HG03460 (cell line): ENCODE measurements around the gene KCNK7.

Experiments used
- ATAC-seq: cut with Tn5 transposase; IDR thresholded peaks from one replicate; pipeline ENCODE4 v1.9.1; 2021; ENCODE audit not compliant: unreplicated experiment

The KCNK7 gene

GRCh38 chr11:65627202-65627601 is 31.6 kb upstream of the KCNK7 start:
- ATAC-seq, result no peak

- no peak for ATAC-seq
Measured at GRCh38 chr11:65625628-65626342, 30.2 kb upstream of the KCNK7 start.

DNA sequence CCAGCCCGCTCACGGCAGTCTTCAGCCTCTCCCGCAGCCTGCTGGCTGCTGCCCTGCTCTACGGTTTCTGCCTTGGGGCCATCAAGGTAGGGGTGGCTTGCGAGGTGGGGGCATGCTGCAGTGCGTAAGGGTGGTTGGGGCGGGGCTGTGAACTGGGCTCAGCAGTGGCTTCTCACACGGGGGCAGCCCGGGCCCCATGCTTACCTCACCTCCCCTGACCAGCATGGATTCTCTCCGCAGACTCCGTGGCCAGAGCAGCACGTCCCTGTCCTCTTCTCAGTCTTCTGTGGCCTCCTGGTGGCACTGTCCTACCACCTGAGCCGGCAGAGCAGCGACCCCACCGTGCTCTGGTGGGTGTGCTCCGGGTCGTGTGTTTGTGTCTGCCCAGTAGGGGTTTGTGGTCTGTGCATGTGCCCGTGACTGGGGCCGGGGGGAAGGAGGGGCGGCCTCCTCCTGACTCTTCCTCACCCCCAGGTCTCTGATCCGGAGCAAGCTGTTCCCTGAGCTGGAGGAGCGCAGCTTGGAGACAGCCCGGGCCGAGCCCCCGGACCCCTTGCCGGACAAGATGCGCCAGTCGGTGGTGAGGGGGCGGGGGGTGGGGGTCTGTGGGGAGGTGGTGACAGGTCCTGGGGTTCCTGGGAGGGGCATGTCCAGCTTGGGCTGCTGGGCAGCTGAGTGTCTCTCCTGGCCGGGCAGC is 29.5 kb upstream of the KCNK7 start:
- ATAC-seq, result no peak

DNA sequence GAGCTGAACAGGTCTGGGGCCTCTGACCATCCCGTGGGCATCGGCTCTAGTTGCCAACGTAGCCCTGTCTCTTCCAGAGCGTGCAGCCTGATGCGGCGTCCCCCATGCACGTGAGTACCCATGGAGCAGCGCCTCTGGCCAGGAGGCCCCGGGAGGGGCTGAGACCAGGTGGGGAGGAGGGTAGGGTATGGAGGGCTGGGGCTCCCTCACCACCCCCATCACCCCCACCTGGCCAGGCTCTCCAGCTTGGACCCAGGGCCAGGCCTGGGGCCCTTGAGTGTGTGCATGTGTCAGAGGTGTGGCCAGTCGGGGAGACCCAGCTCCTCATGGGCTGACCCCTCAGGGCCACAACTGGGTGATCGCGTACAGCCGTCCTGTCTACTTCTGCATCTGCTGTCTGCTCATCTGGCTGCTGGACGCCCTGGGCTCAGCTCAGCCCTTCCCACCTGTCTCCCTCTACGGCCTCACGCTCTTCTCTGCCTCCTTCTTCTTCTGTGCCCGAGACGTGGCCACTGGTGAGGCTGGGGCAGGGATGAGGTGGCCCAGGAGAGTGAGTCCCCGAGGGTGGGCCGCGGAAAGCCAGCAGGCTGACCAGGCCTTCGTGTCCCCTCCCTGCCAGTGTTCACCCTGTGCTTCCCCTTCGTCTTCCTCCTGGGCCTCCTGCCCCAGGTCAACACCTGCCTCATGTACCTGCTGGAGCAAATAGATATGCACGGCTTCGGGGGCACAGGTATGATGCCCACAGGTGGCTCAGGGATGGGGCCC is 28.4 kb upstream of the KCNK7 start:
- no peak for ATAC-seq

DNA sequence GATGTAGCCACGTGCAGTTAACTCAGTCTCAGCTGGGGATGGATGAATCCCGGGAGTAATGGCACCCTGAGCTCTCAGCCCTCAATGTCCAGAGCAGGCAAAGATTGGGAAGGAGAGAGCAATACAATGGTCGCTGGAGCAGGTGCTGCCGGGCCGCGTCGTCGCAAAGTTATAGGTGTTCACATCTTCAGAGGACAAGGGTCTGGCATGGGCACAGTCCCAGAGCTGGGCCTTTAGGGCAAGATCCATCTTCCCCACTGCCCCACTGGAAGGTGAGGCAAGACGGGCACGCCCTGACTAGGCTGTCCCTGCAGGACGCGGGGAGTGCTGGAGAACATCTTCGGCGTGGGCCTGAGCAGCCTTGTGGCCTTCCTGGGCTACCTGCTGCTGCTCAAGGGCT is 27.6 kb upstream of the KCNK7 start:
- ATAC-seq, result no peak

GRCh38 chr11:65622011-65622410 is 26.4 kb upstream of the KCNK7 start:
- ATAC-seq, result no peak

DNA sequence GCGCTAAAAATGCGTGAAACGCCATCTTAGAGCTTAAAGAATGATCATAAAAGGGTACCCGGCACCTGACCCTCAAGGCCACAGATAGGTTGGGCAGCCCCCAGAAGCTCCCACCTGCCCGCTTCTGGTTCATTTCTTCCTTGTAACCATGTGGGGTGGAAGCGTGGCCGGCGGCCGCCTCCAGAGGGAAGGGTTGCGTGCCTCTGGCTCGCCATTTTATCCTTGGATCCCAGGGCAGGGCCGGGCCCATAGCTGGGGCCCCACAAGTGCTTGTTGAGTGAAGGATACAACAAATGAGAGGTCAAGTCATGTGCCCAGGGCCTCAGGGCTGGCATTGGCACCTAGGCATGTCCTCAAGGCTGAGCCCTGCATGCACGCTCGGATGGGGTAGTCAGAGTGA is 25.9 kb upstream of the KCNK7 start:
- ATAC-seq, result no peak

DNA sequence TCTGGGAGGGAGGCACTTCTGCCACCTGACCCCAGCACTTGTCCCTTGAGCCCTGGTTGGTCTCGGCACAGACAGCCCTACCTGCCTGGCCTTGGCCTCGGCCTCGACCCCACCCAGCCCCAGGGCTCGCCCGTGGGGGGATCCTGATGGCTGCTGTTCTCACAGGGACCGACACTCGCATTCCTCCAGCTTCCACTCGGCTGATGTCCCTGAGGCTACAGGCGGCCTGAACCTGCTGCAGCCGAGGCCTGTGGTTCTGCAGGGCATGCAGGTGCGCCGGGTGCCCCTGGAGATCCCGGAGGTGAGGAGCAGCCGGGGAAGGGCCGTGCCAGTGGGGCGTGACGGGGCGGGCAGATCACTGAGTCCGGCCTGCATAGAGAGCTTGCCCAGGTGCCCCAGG is 25.1 kb upstream of the KCNK7 start:
- ATAC-seq, result no peak

- ATAC-seq, result no peak
Measured at GRCh38 chr11:65619281-65619928, 23.8 kb upstream of the KCNK7 start.

GRCh38 chr11:65618763-65619162 is 23.2 kb upstream of the KCNK7 start:
- ATAC-seq, result no peak

GRCh38 chr11:65617990-65618751 is 22.6 kb upstream of the KCNK7 start:
- ATAC-seq, result no peak

GRCh38 chr11:65617136-65617850 is 21.7 kb upstream of the KCNK7 start:
- ATAC-seq, result no peak

DNA sequence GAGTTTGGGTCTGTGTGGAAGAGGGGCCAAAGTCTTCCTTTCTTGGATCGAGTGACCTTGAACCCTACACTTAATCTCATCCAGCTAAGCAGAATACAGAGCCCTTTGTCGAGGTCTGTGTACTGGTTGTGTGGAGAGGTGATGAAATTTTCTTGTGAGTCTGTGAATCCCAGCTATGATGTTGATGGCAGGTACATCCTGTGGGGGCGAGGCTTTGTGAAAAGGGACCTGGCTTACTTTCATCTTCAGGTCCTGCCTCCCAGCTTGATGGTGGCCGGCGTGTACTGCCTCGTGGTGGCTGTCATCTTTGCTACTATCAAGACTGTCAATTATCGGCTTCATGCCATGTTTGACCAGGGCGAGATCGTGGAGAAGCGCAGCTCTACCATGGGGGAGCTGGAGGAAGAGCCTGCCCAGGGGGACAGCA is 21.0 kb upstream of the KCNK7 start:
- no peak for ATAC-seq

- peak; percentile 2 for ATAC-seq
Measured at GRCh38 chr11:65615950-65616574, 20.5 kb upstream of the KCNK7 start.

GRCh38 chr11:65615229-65615949 is 19.8 kb upstream of the KCNK7 start, which contains the start of gene PCNX3:
Gene PCNX3 (plus strand): TSS chr11:65615776. CDS start chr11:65616312, 536 bp downstream.
- peak; percentile 73 for ATAC-seq

DNA sequence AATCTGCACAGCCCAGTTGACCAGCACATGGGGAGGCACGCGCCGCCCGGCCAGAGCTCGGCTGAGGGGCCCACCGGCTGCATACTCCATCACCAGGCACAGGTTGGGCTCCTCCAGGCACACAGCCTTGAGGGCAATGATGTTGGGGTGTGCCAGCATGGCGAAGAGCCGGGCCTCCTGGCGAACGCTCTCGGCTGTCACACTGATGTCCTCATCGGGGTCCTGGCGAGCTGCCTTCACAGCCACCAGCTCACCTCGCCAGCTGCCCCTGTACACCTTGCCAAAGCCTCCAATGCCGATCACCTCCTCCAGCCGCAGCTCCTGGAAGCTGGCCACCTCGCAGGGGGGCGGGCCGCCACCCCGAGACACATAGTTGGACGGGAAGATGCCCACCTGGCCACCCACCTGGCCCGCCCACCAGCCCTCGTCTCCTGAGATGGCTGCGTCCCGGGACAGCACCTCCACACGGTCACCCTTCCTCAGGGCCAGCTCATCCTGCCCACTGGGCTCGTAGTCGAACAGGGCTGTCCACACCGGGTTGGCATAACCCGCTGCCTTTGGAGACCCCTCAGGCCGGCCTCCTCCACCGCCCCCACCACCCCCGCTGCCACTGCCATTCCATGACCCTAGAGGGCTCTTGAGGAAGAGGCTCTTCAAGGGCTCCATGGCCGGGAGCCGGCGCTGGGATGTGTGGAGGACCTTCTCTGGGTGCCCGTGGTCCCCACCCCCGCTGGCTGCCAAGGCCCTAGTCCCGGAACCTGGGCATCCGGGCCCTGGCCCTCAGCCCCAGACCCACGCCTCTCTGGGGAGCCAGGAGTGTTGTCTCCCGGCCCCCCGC is 17.7 kb upstream of the KCNK7 start:
- no peak for ATAC-seq

DNA sequence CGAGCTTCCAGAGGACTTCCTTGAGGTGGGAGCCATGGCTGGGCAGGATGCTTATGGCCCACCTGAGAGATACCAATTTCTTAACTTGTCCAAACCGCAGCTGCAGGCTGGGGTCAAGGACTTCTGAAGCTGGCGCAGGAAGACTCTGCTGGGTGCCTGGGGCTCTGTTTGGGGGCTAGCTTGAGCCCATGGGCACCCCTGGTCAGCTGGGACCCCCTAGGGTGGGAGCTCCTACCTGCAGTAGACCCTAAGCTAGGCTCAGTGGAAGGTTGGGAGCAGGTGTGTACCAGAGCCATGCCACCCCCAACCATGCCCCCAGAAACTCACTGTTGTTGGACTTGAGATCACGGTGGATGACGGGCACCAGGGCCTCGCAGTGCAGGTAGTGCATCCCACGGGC is 17.1 kb upstream of the KCNK7 start:
- ATAC-seq, result no peak
